ENCODE results near the gene STX1A. TPM values are rescaled to one million over a fixed set of nuclear protein-coding genes. Genes with fewer than 3 reads are reported as not detected.
"Not testable (repeated sequence)": the region's sequence is repeated elsewhere in the genome, so short reads cannot be mapped to it uniquely, and the experiment has no call there.

STX1A gene
- polyA plus RNA-seq, 1 donor (not counting 4 experiments of a cell fraction or from before 2014, with no cell fraction given) = 22.4 TPM

DNA sequence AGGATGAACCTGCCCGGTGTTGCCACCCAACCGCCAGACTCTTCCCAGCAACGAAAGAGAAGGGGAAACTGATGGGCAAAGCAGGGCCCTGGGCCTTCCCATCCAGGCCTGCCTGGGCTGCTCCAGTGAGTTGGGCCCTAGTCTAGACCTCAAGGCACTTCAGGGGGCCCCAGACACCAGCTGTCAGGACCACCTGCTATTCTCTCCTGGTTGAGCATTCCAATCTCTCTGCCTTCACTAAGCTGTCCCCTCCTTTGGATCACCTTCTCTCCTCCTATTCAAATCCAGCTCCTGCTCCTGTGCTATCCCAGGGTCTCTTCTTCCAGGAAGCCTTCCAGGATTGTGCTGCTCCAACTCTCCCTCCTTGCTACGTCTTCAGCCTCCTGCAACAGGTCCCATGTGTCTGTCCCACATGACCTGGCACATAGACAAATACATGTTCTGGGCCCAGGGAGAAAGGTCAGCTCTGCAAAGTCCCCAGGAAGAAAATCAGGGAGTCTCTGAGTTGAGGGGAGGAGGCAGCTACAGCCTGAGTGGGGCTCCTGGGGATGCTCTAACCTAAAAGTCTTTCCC, 3.1 kb downstream of the STX1A start:
- Histone ChIP-seq H3K27me3 (ENCODE audit: control insufficient read depth, extremely low read depth, insufficient read depth, low read length) (no peaks in the 10 kb centered on the region), H3K36me3 (ENCODE audit: control insufficient read depth in 2 of 2, extremely low read depth in 1 of 2, insufficient read depth in 2 of 2, low read length in 2 of 2) (peaks cover 14 to 24% of the 10 kb centered on the region in 2 experiments), H3K9me3 (ENCODE audit: control insufficient read depth, low read depth, low read length) (no peaks in the 10 kb centered on the region), H4K20me1 (ENCODE audit: control insufficient read depth, extremely low read depth, insufficient read depth, low read length) (peaks cover 52% of the 10 kb centered on the region), H3K79me2 (ENCODE audit: control insufficient read depth, insufficient read depth, low read length) (peaks cover 68% of the 10 kb centered on the region), H3K4me1 (ENCODE audit: control insufficient read depth, extremely low read depth, insufficient read depth, low read length) (peaks cover 33% of the 10 kb centered on the region), H3K4me3 (ENCODE audit: control insufficient read depth in 2 of 3, extremely low read depth in 1 of 3, insufficient read depth in 2 of 3, low read depth in 1 of 3, low read length in 3 of 3) (no peak overlapping the region), H3K9me1 (ENCODE audit: control insufficient read depth, extremely low read depth, insufficient read depth, low read length) (peaks cover 18% of the 10 kb centered on the region), H3K27ac (ENCODE audit: control insufficient read depth, insufficient read depth, low read length) (peak overlapping the region; percentile 63), H3K9ac (ENCODE audit: control insufficient read depth, extremely low read depth, insufficient read depth, low read length) (no peak overlapping the region), H2AFZ (ENCODE audit: control insufficient read depth, low read length) (no peak overlapping the region), H3K4me2 (ENCODE audit: control insufficient read depth, extremely low read depth, insufficient read depth, low read depth, low read length) (peak overlapping the region; percentile 59)
- no peak for DNase-seq (ENCODE audit: low read depth, low spot score)
- TF ChIP-seq EZH2 (IDR thresholded peaks at IDR 0.05; ENCODE audit: low read length) (no peak), CTCF (optimal IDR thresholded peaks at IDR 0.05 in 1 of 3, IDR thresholded peaks at IDR 0.05 in 1 of 3, conservative IDR thresholded peaks at IDR 0.05 in 1 of 3; ENCODE audit: extremely low read depth in 1 of 3, insufficient read depth in 2 of 3, low read length in 3 of 3) (no peak)
- no peak for FAIRE-seq
- dilution Hi-C loops (cut with MboI; ENCODE audit: extremely low pct_ligation_motif_present, low sequenced_read_pairs) = no loop called here

DNA sequence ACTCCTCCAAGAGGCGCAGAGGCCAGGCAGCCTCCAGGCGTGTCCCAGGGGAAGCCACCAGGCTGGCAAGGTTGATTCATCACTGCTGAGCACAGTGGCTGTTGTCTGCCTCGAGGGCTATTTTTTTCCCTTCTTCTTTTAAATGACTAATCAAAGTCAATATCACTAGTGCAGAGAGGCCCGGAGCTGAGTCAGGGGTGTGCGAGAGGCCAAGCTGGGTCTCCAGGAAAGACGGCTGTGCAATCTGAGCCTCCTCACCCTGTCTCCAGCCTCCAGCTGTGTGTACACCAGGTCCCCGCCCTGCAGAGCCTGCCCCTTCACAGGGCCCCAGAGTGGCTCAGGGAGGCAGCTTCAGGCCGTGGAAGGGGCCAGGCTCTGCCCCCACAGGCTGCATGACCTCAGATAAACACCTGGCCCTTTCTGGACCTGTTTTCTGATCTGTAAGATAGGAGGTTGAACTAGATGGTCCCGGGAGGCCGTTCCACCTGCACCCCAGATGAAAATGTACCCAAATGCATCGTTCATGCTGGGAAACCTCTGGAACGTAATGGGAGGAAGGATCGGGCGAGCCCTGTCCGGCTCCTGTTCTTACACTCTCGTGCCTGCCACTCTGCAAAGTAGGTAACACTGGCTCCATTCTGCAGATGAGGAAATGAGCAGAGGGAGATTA, 3.7 kb downstream of the STX1A start:
- Histone ChIP-seq H3K36me3 (ENCODE audit: control insufficient read depth in 2 of 2, extremely low read depth in 1 of 2, insufficient read depth in 2 of 2, low read length in 2 of 2) (peaks cover 14 to 25% of the 10 kb centered on the region in 2 experiments), H3K27me3 (ENCODE audit: control insufficient read depth, extremely low read depth, insufficient read depth, low read length) (no peaks in the 10 kb centered on the region), H2AFZ (ENCODE audit: control insufficient read depth, low read length) (no peak overlapping the region), H3K9me1 (ENCODE audit: control insufficient read depth, extremely low read depth, insufficient read depth, low read length) (peaks cover 18% of the 10 kb centered on the region), H3K4me3 (ENCODE audit: control insufficient read depth in 2 of 3, extremely low read depth in 1 of 3, insufficient read depth in 2 of 3, low read depth in 1 of 3, low read length in 3 of 3) (peak overlapping the region in 1 of 3 experiments; percentile 24), H3K9ac (ENCODE audit: control insufficient read depth, extremely low read depth, insufficient read depth, low read length) (no peak overlapping the region), H3K4me2 (ENCODE audit: control insufficient read depth, extremely low read depth, insufficient read depth, low read depth, low read length) (peak overlapping the region; percentile 59), H4K20me1 (ENCODE audit: control insufficient read depth, extremely low read depth, insufficient read depth, low read length) (peaks cover 58% of the 10 kb centered on the region), H3K4me1 (ENCODE audit: control insufficient read depth, extremely low read depth, insufficient read depth, low read length) (peaks cover 33% of the 10 kb centered on the region), H3K27ac (ENCODE audit: control insufficient read depth, insufficient read depth, low read length) (peak overlapping the region; percentile 63), H3K9me3 (ENCODE audit: control insufficient read depth, low read depth, low read length) (no peaks in the 10 kb centered on the region), H3K79me2 (ENCODE audit: control insufficient read depth, insufficient read depth, low read length) (peaks cover 74% of the 10 kb centered on the region)
- no peak for TF ChIP-seq CTCF (optimal IDR thresholded peaks at IDR 0.05 in 1 of 3, IDR thresholded peaks at IDR 0.05 in 1 of 3, conservative IDR thresholded peaks at IDR 0.05 in 1 of 3; ENCODE audit: extremely low read depth in 1 of 3, insufficient read depth in 2 of 3, low read length in 3 of 3)
- TF ChIP-seq EZH2 (IDR thresholded peaks at IDR 0.05; ENCODE audit: low read length) = no peak
- FAIRE-seq = peak; percentile 78
- peak; percentile 75 for DNase-seq (ENCODE audit: low read depth, low spot score)
- dilution Hi-C loops (cut with MboI; ENCODE audit: extremely low pct_ligation_motif_present, low sequenced_read_pairs) = no loop called here

DNA sequence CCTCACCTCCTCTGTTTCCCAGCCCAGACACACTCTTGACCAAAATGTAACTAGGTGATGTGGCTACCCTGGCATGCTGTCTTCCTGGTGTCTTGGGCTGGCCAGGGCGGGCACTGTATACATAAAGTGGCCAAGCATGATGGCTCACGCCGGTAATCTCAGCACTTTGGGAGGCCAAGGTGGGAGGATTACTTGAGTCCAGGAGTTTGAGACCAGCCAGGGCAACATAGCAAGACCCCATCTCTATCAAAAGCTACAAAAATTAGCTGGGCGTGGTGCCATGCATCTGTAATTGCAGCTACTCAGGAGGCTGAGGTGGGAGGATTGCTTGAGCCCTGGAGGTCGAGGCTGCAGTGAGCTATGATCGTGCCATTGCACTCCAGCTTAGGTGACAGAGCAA, 6.2 kb downstream of the STX1A start:
- FAIRE-seq = not testable (repeated sequence)

More for the DNA sequence above, 6.2 kb downstream of the STX1A start:
- Histone ChIP-seq H3K36me3 (ENCODE audit: control insufficient read depth in 2 of 2, extremely low read depth in 1 of 2, insufficient read depth in 2 of 2, low read length in 2 of 2) (peaks cover 19 to 37% of the 10 kb centered on the region in 2 experiments), H3K9me1 (ENCODE audit: control insufficient read depth, extremely low read depth, insufficient read depth, low read length) (peaks cover 18% of the 10 kb centered on the region), H4K20me1 (ENCODE audit: control insufficient read depth, extremely low read depth, insufficient read depth, low read length) (peaks cover 75% of the 10 kb centered on the region), H3K4me1 (ENCODE audit: control insufficient read depth, extremely low read depth, insufficient read depth, low read length) (peaks cover 32% of the 10 kb centered on the region), H3K79me2 (ENCODE audit: control insufficient read depth, insufficient read depth, low read length) (peaks cover 82% of the 10 kb centered on the region)
- H3K4me3 ChIP-seq (ENCODE audit: control insufficient read depth in 2 of 3, extremely low read depth in 1 of 3, insufficient read depth in 2 of 3, low read depth in 1 of 3, low read length in 3 of 3); dilution Hi-C loops (cut with MboI; ENCODE audit: extremely low pct_ligation_motif_present, low sequenced_read_pairs); H2AFZ ChIP-seq (ENCODE audit: control insufficient read depth, low read length); H3K9ac ChIP-seq (ENCODE audit: control insufficient read depth, extremely low read depth, insufficient read depth, low read length); H3K9me3 ChIP-seq (ENCODE audit: control insufficient read depth, low read depth, low read length); H3K27ac ChIP-seq (ENCODE audit: control insufficient read depth, insufficient read depth, low read length); H3K4me2 ChIP-seq (ENCODE audit: control insufficient read depth, extremely low read depth, insufficient read depth, low read depth, low read length); DNase-seq (ENCODE audit: low read depth, low spot score); H3K27me3 ChIP-seq (ENCODE audit: control insufficient read depth, extremely low read depth, insufficient read depth, low read length): not testable (repeated sequence)
